PC-9 (cell line): ENCODE data around the gene ARHGAP45. TPM values are rescaled to one million over a fixed set of nuclear protein-coding genes. Genes with fewer than 3 reads are reported as not detected.

Source experiments
- BruUV-seq: library from RNA; stranded (reverse); fragments of 400-500 nt; replicated peaks from 2 replicates; lab custom pipeline; 2021; lab: Mats Ljungman, UMichigan
- CTCF ChIA-PET: fragments of 300-600 bp; sonication (Branson Sonifier 250); formaldehyde crosslinking; loops from one replicate; lab custom pipeline; 2022; ENCODE audit warnings: antibody characterized with exemption; lab: Charles Lee
- POLR2A ChIA-PET: fragments of 300-600 bp; sonication (Branson Sonifier 250); formaldehyde crosslinking; loops from one replicate; lab custom pipeline; 2022; ENCODE audit warnings: antibody characterized with exemption; ENCODE audit not compliant: unreplicated experiment; lab: Charles Lee
- DNase-seq, 2 experiments: peaks; one replicate each; pipeline versions ENCODE4 v3.0.0 to v3.0.0-alpha.2; 2015 to 2022; ENCODE audit warnings: mixed read lengths in 1 of 2
- H2AFZ ChIP-seq: fragments of 200-600 bp; sonication (generic); 2 replicates; pipeline ENCODE4 v1.8.1; 2017; ENCODE audit warnings: antibody characterized with exemption
- H3F3A ChIP-seq: fragments of 200-600 bp; sonication (generic); 2 replicates; pipeline ENCODE4 v1.8.1; 2017; ENCODE audit warnings: antibody characterized with exemption, mild to moderate bottlenecking, low read depth; ENCODE audit not compliant: insufficient read depth
- H3K27ac ChIP-seq: fragments of 200-600 bp; sonication (generic); 2 replicates; pipeline ENCODE4 v1.6.1; 2016; ENCODE audit warnings: mixed run types
- H3K27me3 ChIP-seq: fragments of 200-600 bp; sonication (generic); 2 replicates; pipeline ENCODE4 v1.6.1; 2016; ENCODE audit warnings: low read depth, mixed run types; ENCODE audit not compliant: insufficient read depth
- H3K36me3 ChIP-seq: fragments of 200-600 bp; sonication (generic); 2 replicates; pipeline ENCODE4 v1.6.1; 2016; ENCODE audit warnings: low read depth, mixed run types
- H3K4me1 ChIP-seq: fragments of 200-600 bp; sonication (generic); replicated peaks from 2 replicates; pipeline ENCODE4 v1.6.1; 2016; ENCODE audit warnings: mixed run types; ENCODE audit not compliant: insufficient read depth
- H3K4me2 ChIP-seq: fragments of 200-600 bp; sonication (generic); 2 replicates; pipeline ENCODE4 v1.6.1; 2017; ENCODE audit warnings: mixed run types
- H3K4me3 ChIP-seq: fragments of 200-600 bp; sonication (generic); 2 replicates; pipeline ENCODE4 v1.6.1; 2016; ENCODE audit warnings: mixed run types
- H3K79me2 ChIP-seq: fragments of 200-600 bp; sonication (generic); 2 replicates; pipeline ENCODE4 v1.6.1; 2017; ENCODE audit warnings: low read depth, mixed run types
- H3K9me2 ChIP-seq: fragments of 200-600 bp; sonication (generic); 2 replicates; pipeline ENCODE4 v1.8.1; 2017; ENCODE audit warnings: mild to moderate bottlenecking; ENCODE audit not compliant: insufficient read depth
- H3K9me3 ChIP-seq: fragments of 200-600 bp; sonication (generic); 2 replicates; pipeline ENCODE4 v1.8.1; 2016; ENCODE audit warnings: low read depth; ENCODE audit not compliant: insufficient read depth
- H4K20me1 ChIP-seq: fragments of 200-600 bp; sonication (generic); 2 replicates; pipeline ENCODE4 v1.8.1; 2017; ENCODE audit not compliant: insufficient read depth
- EZH2 ChIP-seq: fragments of 200-600 bp; sonication (generic); IDR thresholded peaks from 2 replicates; pipeline ENCODE4 v1.8.0; 2017; ENCODE audit warnings: antibody characterized with exemption, low read depth
- intact Hi-C: fragments of 100-400 bp; cut with micrococcal nuclease; formaldehyde crosslinking; loops from one replicate; pipeline ENCODE4 v1.10.0; 2022; ENCODE audit not compliant: unreplicated experiment
- total RNA-seq: library from RNA; stranded (reverse); gene quantifications from 2 replicates; pipeline ENCODE4 v1.2.3, GENCODE V29; 2021
- TF ChIP-seq, protein P1 (sequence below): fragments of 200-600 bp; sonication (generic); conservative IDR thresholded peaks from 2 replicates; pipeline ENCODE4 v1.6.1; 2017; ENCODE audit warnings: mixed run types, antibody characterized with exemption, mild to moderate bottlenecking, moderate library complexity

Gene ARHGAP45
- total RNA-seq, 1 experiment from 2014 or later: 20.2 TPM

DNA sequence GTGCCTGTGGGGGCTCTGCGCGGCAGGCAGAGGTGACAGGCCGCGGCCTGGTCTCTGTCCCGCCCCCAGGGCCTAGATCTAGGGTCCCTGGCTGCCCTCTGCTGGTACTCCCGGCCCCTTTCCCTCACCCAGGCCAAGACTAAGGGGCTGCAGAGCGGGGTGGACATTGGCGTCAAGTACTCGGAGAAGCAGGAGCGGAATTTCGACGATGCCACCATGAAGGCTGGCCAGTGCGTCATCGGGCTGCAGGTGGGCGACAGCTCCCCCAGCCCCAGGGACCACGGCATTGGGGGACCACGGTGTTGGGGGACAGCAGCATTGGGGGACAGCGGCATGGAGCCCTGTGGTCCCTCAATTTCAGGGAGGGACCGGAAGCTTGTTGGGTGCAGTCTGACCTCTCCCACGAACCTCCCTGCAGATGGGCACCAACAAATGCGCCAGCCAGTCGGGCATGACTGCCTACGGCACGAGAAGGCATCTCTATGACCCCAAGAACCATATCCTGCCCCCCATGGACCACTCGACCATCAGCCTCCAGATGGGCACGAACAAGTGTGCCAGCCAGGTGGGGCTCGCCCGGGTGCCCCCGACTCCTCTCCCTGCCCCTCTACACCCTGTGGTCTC is 30.9 kb upstream of the ARHGAP45 start:
- no TSS peak for BruUV-seq
- H3K79me2 ChIP-seq: no peaks in the 10 kb centered on the region
- no peak overlapping the region for H3K4me3 ChIP-seq
- peaks cover 33% of the 10 kb centered on the region; the same call in 1 of the 2 replicates for H3F3A ChIP-seq
- no peaks in the 10 kb centered on the region for H3K27me3 ChIP-seq
- no peaks in the 10 kb centered on the region for H3K9me2 ChIP-seq
- H4K20me1 ChIP-seq: no peaks in the 10 kb centered on the region
- H3K4me1 ChIP-seq: peaks cover 6% of the 10 kb centered on the region; the same call in 1 of the 2 replicates
- no peaks in the 10 kb centered on the region for H3K9me3 ChIP-seq
- intact Hi-C loops: no loop called here
- H3K4me2 ChIP-seq: no peak overlapping the region
- H3K27ac ChIP-seq: no peak overlapping the region
- no peak for DNase-seq
- no peak for TF ChIP-seq EZH2
- TF ChIP-seq, protein P1, sequence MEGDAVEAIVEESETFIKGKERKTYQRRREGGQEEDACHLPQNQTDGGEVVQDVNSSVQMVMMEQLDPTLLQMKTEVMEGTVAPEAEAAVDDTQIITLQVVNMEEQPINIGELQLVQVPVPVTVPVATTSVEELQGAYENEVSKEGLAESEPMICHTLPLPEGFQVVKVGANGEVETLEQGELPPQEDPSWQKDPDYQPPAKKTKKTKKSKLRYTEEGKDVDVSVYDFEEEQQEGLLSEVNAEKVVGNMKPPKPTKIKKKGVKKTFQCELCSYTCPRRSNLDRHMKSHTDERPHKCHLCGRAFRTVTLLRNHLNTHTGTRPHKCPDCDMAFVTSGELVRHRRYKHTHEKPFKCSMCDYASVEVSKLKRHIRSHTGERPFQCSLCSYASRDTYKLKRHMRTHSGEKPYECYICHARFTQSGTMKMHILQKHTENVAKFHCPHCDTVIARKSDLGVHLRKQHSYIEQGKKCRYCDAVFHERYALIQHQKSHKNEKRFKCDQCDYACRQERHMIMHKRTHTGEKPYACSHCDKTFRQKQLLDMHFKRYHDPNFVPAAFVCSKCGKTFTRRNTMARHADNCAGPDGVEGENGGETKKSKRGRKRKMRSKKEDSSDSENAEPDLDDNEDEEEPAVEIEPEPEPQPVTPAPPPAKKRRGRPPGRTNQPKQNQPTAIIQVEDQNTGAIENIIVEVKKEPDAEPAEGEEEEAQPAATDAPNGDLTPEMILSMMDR: no peak
- ChIA-PET CTCF (no interaction called here), POLR2A (interaction anchor here (0.5 kb wide), 1 partner anchor 89 kb away, joined by 11 read pairs; no protein-coding TSS in a partner anchor)
- no peak overlapping the region for H2AFZ ChIP-seq
- H3K36me3 ChIP-seq: no peaks in the 10 kb centered on the region

- Histone ChIP-seq H2AFZ (no peak overlapping the region), H3K4me3 (no peak overlapping the region), H3K4me1 (peaks cover 10% of the 10 kb centered on the region; the same call in 1 of the 2 replicates), H3K9me3 (no peaks in the 10 kb centered on the region), H3F3A (peaks cover 37% of the 10 kb centered on the region; the same call in 1 of the 2 replicates), H4K20me1 (no peaks in the 10 kb centered on the region), H3K27ac (no peak overlapping the region), H3K27me3 (no peaks in the 10 kb centered on the region), H3K36me3 (no peaks in the 10 kb centered on the region), H3K9me2 (no peaks in the 10 kb centered on the region), H3K79me2 (no peaks in the 10 kb centered on the region), H3K4me2 (no peak overlapping the region)
- no peak for DNase-seq
- ChIA-PET POLR2A (interaction anchor here (0.6 kb wide), 1 partner anchor 45 kb away, joined by 3 read pairs; no protein-coding TSS in a partner anchor), CTCF (interaction anchor here (0.7 kb wide), 1 partner anchor 18 kb away, joined by 3 read pairs; no protein-coding TSS in a partner anchor)
- intact Hi-C loops: no loop called here
- BruUV-seq: no TSS peak
- TF ChIP-seq EZH2: no peak
- TF ChIP-seq, protein P1: no peak
Observed at GRCh38 chr19:1037621-1038064, 29.3 kb upstream of the ARHGAP45 start.

DNA sequence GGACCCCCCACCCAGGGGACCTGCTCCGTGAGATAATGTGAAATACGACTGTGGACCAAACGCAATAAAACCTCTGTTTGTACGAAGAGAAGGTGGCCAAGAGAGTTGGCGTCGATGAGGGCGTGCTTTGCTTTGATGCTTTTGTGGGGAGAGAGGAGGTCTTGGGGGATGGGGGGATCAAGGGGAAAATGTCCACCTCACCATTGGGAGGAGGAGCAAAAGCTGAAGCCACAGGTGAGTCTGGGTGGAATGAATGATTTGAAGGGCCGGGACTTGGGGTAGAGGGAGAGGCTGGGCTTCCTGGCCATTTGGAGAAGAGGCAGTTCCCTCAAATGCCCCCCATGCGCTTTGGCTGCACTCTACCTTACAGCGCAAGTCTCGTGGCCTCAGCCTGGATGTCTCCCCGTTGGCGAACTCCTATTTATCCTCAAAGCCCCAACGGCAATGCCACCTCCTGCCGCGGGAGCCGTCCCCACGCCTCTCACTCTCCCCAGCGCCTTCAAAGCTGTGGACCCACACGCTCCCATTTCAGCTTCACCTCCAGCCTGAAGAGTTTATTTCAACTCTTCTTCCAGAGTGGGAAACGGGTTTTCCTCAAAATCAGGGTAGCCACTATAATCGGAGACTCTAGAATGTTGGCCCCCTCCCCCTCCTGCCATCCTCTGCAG is 27.9 kb upstream of the ARHGAP45 start:
- H3K27ac ChIP-seq: no peak overlapping the region
- POLR2A ChIA-PET: interaction anchor here (0.5 to 0.6 kb wide), 2 partner anchors 12 to 720 kb away, joined by 5 to 6 read pairs; no protein-coding TSS in a partner anchor

More for the DNA sequence above, 27.9 kb upstream of the ARHGAP45 start:
- Histone ChIP-seq H2AFZ (no peak overlapping the region), H3F3A (peaks cover 37% of the 10 kb centered on the region; the same call in 1 of the 2 replicates), H3K9me2 (no peaks in the 10 kb centered on the region), H3K27me3 (no peaks in the 10 kb centered on the region), H3K4me1 (peaks cover 10% of the 10 kb centered on the region; the same call in 1 of the 2 replicates), H4K20me1 (no peaks in the 10 kb centered on the region), H3K4me3 (peak overlapping the region; percentile 72; the same call in 1 of the 2 replicates), H3K36me3 (no peaks in the 10 kb centered on the region), H3K4me2 (peak overlapping the region; percentile 95), H3K9me3 (no peaks in the 10 kb centered on the region), H3K79me2 (no peaks in the 10 kb centered on the region)
- intact Hi-C loops: no loop called here
- TF ChIP-seq EZH2: no peak
- TF ChIP-seq, protein P1: no peak
- CTCF ChIA-PET: no interaction called here
- BruUV-seq: no TSS peak
- no peak for DNase-seq
